Fibroblast of lung (primary cell): ENCODE results near the gene NR5A1. TPM values are rescaled to one million over a fixed set of nuclear protein-coding genes. Genes with fewer than 3 reads are reported as not detected.

Experiments
- DNase-seq, 2 donors: peaks; one replicate each; pipeline versions ENCODE4 v3.0.0 to v3.0.0-alpha.2; 2010; ENCODE audit warnings: low read depth in 2 of 2
- H2AFZ ChIP-seq: 2 replicates; pipeline ENCODE4 v1.5.1; 2012; ENCODE audit warnings: low read length, control low read depth, inconsistent platforms
- H3K27ac ChIP-seq: 2 replicates; pipeline ENCODE4 v1.5.1; 2011; ENCODE audit warnings: low read length, control low read depth; ENCODE audit not compliant: insufficient read depth
- H3K27me3 ChIP-seq: 2 replicates; pipeline ENCODE4 v1.5.1; 2011; ENCODE audit warnings: mild to moderate bottlenecking, low read length; ENCODE audit not compliant: control insufficient read depth, insufficient read depth
- H3K36me3 ChIP-seq: 2 replicates; pipeline ENCODE4 v1.5.1; 2011; ENCODE audit warnings: low read length; ENCODE audit not compliant: control insufficient read depth, insufficient read depth
- H3K4me1 ChIP-seq: 2 replicates; pipeline ENCODE4 v1.5.1; 2011; ENCODE audit warnings: low read length; ENCODE audit not compliant: control insufficient read depth, insufficient read depth; ENCODE audit errors: extremely low read depth
- H3K4me2 ChIP-seq: 2 replicates; pipeline ENCODE4 v1.5.1; 2011; ENCODE audit warnings: low read length, control low read depth; ENCODE audit not compliant: insufficient read depth; ENCODE audit errors: extremely low read depth
- H3K4me3 ChIP-seq, 4 experiments: fragments of 200-600 bp in 1 of 4; sonication (generic) in 1 of 4; replicated peaks in 1 of 4; 2 replicates each; pipeline ENCODE4 v1.5.1; 2011 to 2016; ENCODE audit warnings: low read length in 4 of 4, low read depth in 3 of 4, mild to moderate bottlenecking in 3 of 4, control low read depth in 2 of 4, inconsistent platforms in 1 of 4, mixed read lengths in 1 of 4; ENCODE audit not compliant: insufficient read depth in 1 of 4; ENCODE audit errors: control extremely low read depth in 1 of 4
- H3K79me2 ChIP-seq: 2 replicates; pipeline ENCODE4 v1.5.1; 2012; ENCODE audit warnings: mild to moderate bottlenecking, low read length, inconsistent platforms; ENCODE audit not compliant: control insufficient read depth, insufficient read depth
- H3K9ac ChIP-seq: 2 replicates; pipeline ENCODE4 v1.5.1; 2011; ENCODE audit warnings: mild to moderate bottlenecking, low read length, control low read depth; ENCODE audit not compliant: insufficient read depth
- H3K9me3 ChIP-seq: 2 replicates; pipeline ENCODE4 v1.5.1; 2012; ENCODE audit warnings: low read depth, low read length; ENCODE audit not compliant: control insufficient read depth, insufficient read depth
- H4K20me1 ChIP-seq: 2 replicates; pipeline ENCODE4 v1.5.1; 2011; ENCODE audit warnings: low read length; ENCODE audit not compliant: control insufficient read depth, insufficient read depth; ENCODE audit errors: extremely low read depth
- CTCF ChIP-seq, 2 donors: IDR thresholded peaks in 1 of 2; conservative IDR thresholded peaks in 1 of 2; 1 replicate in 1 of 2; 2 replicates in 1 of 2; pipeline ENCODE4 v1.5.1; 2011 to 2012; ENCODE audit warnings: low read length in 2 of 2, control low read depth in 1 of 2, inconsistent platforms in 1 of 2, low read depth in 1 of 2, mild to moderate bottlenecking in 1 of 2
- EZH2 ChIP-seq: IDR thresholded peaks from 2 replicates; pipeline ENCODE4 v1.5.1; 2012; ENCODE audit warnings: low read length, control low read depth, mild to moderate bottlenecking; ENCODE audit errors: missing control alignments
- polyA plus RNA-seq, 2 donors: library from polyadenylated mRNA; depleted of rRNA in 1 of 2; stranded (reverse) in 1 of 2; unstranded in 1 of 2; fragments of >200 nt; gene quantifications; 2 replicates each; pipeline ENCODE4 v1.2.1, GENCODE V29; 2011 to 2012; ENCODE audit warnings: missing spikeins in 1 of 2
- total RNA-seq: library from RNA; depleted of rRNA; stranded (reverse); fragments of >200 nt; gene quantifications from 2 replicates; pipeline ENCODE4 v1.2.1, GENCODE V29; 2014

The NR5A1 gene
- total and polyA plus RNA-seq, 2 donors (not counting 1 experiment from before 2014, with no cell fraction given), result not detected

GRCh38 chr9:124520206-124520596 lies 13.0 kb upstream of the NR5A1 start:
- no peaks in the 10 kb centered on the region for H3K9me3 ChIP-seq
- TF ChIP-seq EZH2, result no peak
- no peak for TF ChIP-seq CTCF (conservative IDR thresholded peaks at IDR 0.05 in 1 of 2, IDR thresholded peaks at IDR 0.05 in 1 of 2; ENCODE audit: low read depth in 1 of 2, low read length in 2 of 2)
- no peaks in the 10 kb centered on the region for H3K4me1 ChIP-seq
- H3K27me3 ChIP-seq, result peaks cover 27% of the 10 kb centered on the region
- H3K4me3 ChIP-seq, result no peak overlapping the region
- H4K20me1 ChIP-seq, result no peaks in the 10 kb centered on the region
- no peak overlapping the region for H3K27ac ChIP-seq
- H3K36me3 ChIP-seq, result no peaks in the 10 kb centered on the region
- H3K4me2 ChIP-seq, result no peak overlapping the region
- no peak for DNase-seq
- no peak overlapping the region for H2AFZ ChIP-seq
- H3K9ac ChIP-seq, result no peak overlapping the region
- no peaks in the 10 kb centered on the region for H3K79me2 ChIP-seq

- Histone ChIP-seq H2AFZ (no peak overlapping the region), H3K36me3 (no peaks in the 10 kb centered on the region), H3K4me1 (no peaks in the 10 kb centered on the region), H3K4me2 (no peak overlapping the region), H3K9ac (no peak overlapping the region), H4K20me1 (no peaks in the 10 kb centered on the region), H3K79me2 (no peaks in the 10 kb centered on the region), H3K4me3 (no peak overlapping the region), H3K9me3 (no peaks in the 10 kb centered on the region), H3K27me3 (peaks cover 35% of the 10 kb centered on the region), H3K27ac (no peak overlapping the region)
- no peak for TF ChIP-seq EZH2
- TF ChIP-seq CTCF (conservative IDR thresholded peaks at IDR 0.05 in 1 of 2, IDR thresholded peaks at IDR 0.05 in 1 of 2; ENCODE audit: low read depth in 1 of 2, low read length in 2 of 2), result no peak
- DNase-seq, result no peak
These were observed 10.9 kb upstream of the NR5A1 start for GRCh38 chr9:124518116-124518515.

GRCh38 chr9:124517600-124517999 lies 10.4 kb upstream of the NR5A1 start:
- Histone ChIP-seq H3K9me3 (no peaks in the 10 kb centered on the region), H4K20me1 (no peaks in the 10 kb centered on the region), H2AFZ (no peak overlapping the region), H3K4me2 (no peak overlapping the region), H3K27me3 (peaks cover 35% of the 10 kb centered on the region), H3K4me1 (no peaks in the 10 kb centered on the region), H3K36me3 (no peaks in the 10 kb centered on the region), H3K27ac (no peak overlapping the region), H3K9ac (no peak overlapping the region), H3K79me2 (no peaks in the 10 kb centered on the region), H3K4me3 (no peak overlapping the region)
- no peak for DNase-seq
- TF ChIP-seq CTCF (conservative IDR thresholded peaks at IDR 0.05 in 1 of 2, IDR thresholded peaks at IDR 0.05 in 1 of 2; ENCODE audit: low read depth in 1 of 2, low read length in 2 of 2), result no peak
- TF ChIP-seq EZH2, result no peak
